ENCODE results near the gene ANKRD2. TPM values are rescaled to one million over a fixed set of nuclear protein-coding genes. Genes with fewer than 3 reads are reported as not detected.

Gene ANKRD2
- total RNA-seq, 1 experiment from 2014 or later = 0.98 TPM

- intact Hi-C loops (cut with micrococcal nuclease; ENCODE audit: unreplicated experiment) = no loop called here
- no TSS peak for BruUV-seq (replicated peaks)
Observed at GRCh38 chr10:97598407-97599271, 26.1 kb downstream of the ANKRD2 start.

GRCh38 chr10:97599272-97599619 is 26.7 kb downstream of the ANKRD2 start:
- POLR2A ChIA-PET = no interaction called here
- H3K4me1 ChIP-seq (ENCODE audit: control insufficient read depth, insufficient read depth, low read length) = peaks cover 14% of the 10 kb centered on the region; the same call in 1 of the 2 replicates
- TF ChIP-seq SIN3A (IDR thresholded peaks at IDR 0.05; ENCODE audit: borderline replicate concordance, insufficient read depth, low read depth, low read length) (no peak), REST (IDR thresholded peaks at IDR 0.05; ENCODE audit: insufficient read depth in 1 of 2, low read depth in 2 of 2, low read length in 1 of 2) (no peak), TCF7L2 (IDR thresholded peaks at IDR 0.05; ENCODE audit: low read depth, low read length) (no peak), CTCF (IDR thresholded peaks at IDR 0.05) (no peak), POLR2AphosphoS5 (IDR thresholded peaks at IDR 0.05; ENCODE audit: low read depth, low read length) (no peak)
- ATAC-seq (no peak), DNase-seq (ENCODE audit: low read depth, low spot score) (no peak)
- no peaks in the 10 kb centered on the region for H3K27me3 ChIP-seq (ENCODE audit: control insufficient read depth, insufficient read depth, low read length)
- H3K9me3 ChIP-seq (ENCODE audit: control insufficient read depth, insufficient read depth, low read depth, low read length) = no peaks in the 10 kb centered on the region
- BruUV-seq (replicated peaks) = no TSS peak
- no peak overlapping the region for H3K4me3 ChIP-seq (ENCODE audit: low read depth in 2 of 2, low read length in 2 of 2)
- in situ Hi-C loops (cut with HindIII; ENCODE audit: low pct_unique_long_range_greater_than_20kb, low sequenced_read_pairs) = no loop called here
- H3K36me3 ChIP-seq (ENCODE audit: control insufficient read depth, insufficient read depth, low read length) = no peaks in the 10 kb centered on the region
- H3K27ac ChIP-seq (ENCODE audit: low read length) = no peak overlapping the region
- CTCF ChIA-PET = no interaction called here
- intact Hi-C loops (cut with micrococcal nuclease; ENCODE audit: unreplicated experiment) = no loop called here

More at GRCh38 chr10:97598407-97599271, 26.1 kb downstream of the ANKRD2 start:
- Histone ChIP-seq H3K27me3 (ENCODE audit: control insufficient read depth, insufficient read depth, low read length) (no peaks in the 10 kb centered on the region), H3K4me3 (ENCODE audit: low read depth in 2 of 2, low read length in 2 of 2) (no peak overlapping the region), H3K36me3 (ENCODE audit: control insufficient read depth, insufficient read depth, low read length) (no peaks in the 10 kb centered on the region), H3K4me1 (ENCODE audit: control insufficient read depth, insufficient read depth, low read length) (peaks cover 14% of the 10 kb centered on the region; the same call in 1 of the 2 replicates), H3K27ac (ENCODE audit: low read length) (no peak overlapping the region), H3K9me3 (ENCODE audit: control insufficient read depth, insufficient read depth, low read depth, low read length) (no peaks in the 10 kb centered on the region)
- ChIA-PET CTCF (no interaction called here), POLR2A (no interaction called here)
- TF ChIP-seq REST (IDR thresholded peaks at IDR 0.05; ENCODE audit: insufficient read depth in 1 of 2, low read depth in 2 of 2, low read length in 1 of 2) = no peak
- no peak for TF ChIP-seq SIN3A (IDR thresholded peaks at IDR 0.05; ENCODE audit: borderline replicate concordance, insufficient read depth, low read depth, low read length)
- no peak for TF ChIP-seq TCF7L2 (IDR thresholded peaks at IDR 0.05; ENCODE audit: low read depth, low read length)
- TF ChIP-seq POLR2AphosphoS5 (IDR thresholded peaks at IDR 0.05; ENCODE audit: low read depth, low read length) = no peak
- TF ChIP-seq CTCF (IDR thresholded peaks at IDR 0.05) = no peak
- in situ Hi-C loops (cut with HindIII; ENCODE audit: low pct_unique_long_range_greater_than_20kb, low sequenced_read_pairs) = no loop called here
- ATAC-seq = no peak
- DNase-seq (ENCODE audit: low read depth, low spot score) = no peak

Measured in Panc1 (cell line).